H1 (cell line): ENCODE data around the gene DYNLT2B.

Experiments
- ATF3 ChIP-seq: IDR thresholded peaks from 2 replicates; pipeline ENCODE4 v1.6.1; 2011; ENCODE audit warnings: low read depth, mild to moderate bottlenecking, low read length; ENCODE audit not compliant: insufficient read depth
- BCL11A ChIP-seq, 2 experiments: IDR thresholded peaks; one replicate each; pipeline ENCODE4 v1.6.1; 2011; ENCODE audit warnings: low read depth in 2 of 2, low read length in 2 of 2, mild to moderate bottlenecking in 2 of 2
- CTCF ChIP-seq, 3 experiments: IDR thresholded peaks; 1 replicate in 2 of 3; 2 replicates in 1 of 3; pipeline versions ENCODE4 v1.5.1 to v1.6.1; 2011; ENCODE audit warnings: low read length in 3 of 3, mild to moderate bottlenecking in 3 of 3, inconsistent platforms in 2 of 3, low read depth in 1 of 3, moderate library complexity in 1 of 3; ENCODE audit not compliant: insufficient read depth in 1 of 3; ENCODE audit errors: control extremely low read depth in 1 of 3
- EP300 ChIP-seq, 2 experiments: IDR thresholded peaks; 1 replicate in 1 of 2; 2 replicates in 1 of 2; pipeline ENCODE4 v1.6.1; 2011 to 2012; ENCODE audit warnings: low read depth in 2 of 2, low read length in 2 of 2, mild to moderate bottlenecking in 2 of 2, borderline replicate concordance in 1 of 2, inconsistent platforms in 1 of 2, moderate library complexity in 1 of 2
- MAX ChIP-seq: IDR thresholded peaks from 2 replicates; pipeline ENCODE4 v1.6.1; 2012; ENCODE audit warnings: inconsistent platforms
- POLR2A ChIP-seq, 2 experiments: IDR thresholded peaks; 1 replicate in 1 of 2; 2 replicates in 1 of 2; pipeline ENCODE4 v1.6.1; 2011; ENCODE audit warnings: low read depth in 2 of 2, low read length in 2 of 2, mild to moderate bottlenecking in 2 of 2; ENCODE audit errors: control extremely low read depth in 1 of 2
- POLR2AphosphoS5 ChIP-seq: IDR thresholded peaks from 2 replicates; pipeline ENCODE4 v1.6.1; 2011; ENCODE audit warnings: low read depth, low read length
- RBBP5 ChIP-seq: IDR thresholded peaks from 2 replicates; pipeline ENCODE4 v1.7.1; 2012; ENCODE audit warnings: low read depth, mild to moderate bottlenecking, inconsistent platforms, low read length, moderate library complexity, borderline replicate concordance
- SIN3A ChIP-seq, 2 experiments: IDR thresholded peaks in 1 of 2; conservative IDR thresholded peaks in 1 of 2; 2 replicates each; pipeline ENCODE4 v1.6.1; 2011 to 2012; ENCODE audit warnings: low read length in 2 of 2, improper control_type of control experiment in 1 of 2, low read depth in 1 of 2, mild to moderate bottlenecking in 1 of 2
- SP1 ChIP-seq: IDR thresholded peaks from 2 replicates; pipeline ENCODE4 v1.6.1; 2011; ENCODE audit warnings: low read depth, low read length
- USF2 ChIP-seq: IDR thresholded peaks from 2 replicates; pipeline ENCODE4 v1.6.1; 2011; ENCODE audit warnings: low read length, improper control_type of control experiment

GRCh38 chr3:196344663-196345062, 26.6 kb upstream of the DYNLT2B start:
- TF ChIP-seq CTCF (IDR thresholded peaks at IDR 0.05; ENCODE audit: control extremely low read depth in 1 of 3, insufficient read depth in 1 of 3, low read depth in 1 of 3, low read length in 3 of 3) = no peak
- TF ChIP-seq SIN3A (conservative IDR thresholded peaks at IDR 0.05 in 1 of 2, IDR thresholded peaks at IDR 0.05 in 1 of 2; ENCODE audit: low read depth in 1 of 2, low read length in 2 of 2) = no peak
- no peak for TF ChIP-seq MAX
- no peak for TF ChIP-seq ATF3
- TF ChIP-seq SP1 = no peak
- TF ChIP-seq EP300 (IDR thresholded peaks at IDR 0.05; ENCODE audit: borderline replicate concordance in 1 of 2, low read depth in 2 of 2, low read length in 2 of 2) = no peak
- TF ChIP-seq POLR2A (IDR thresholded peaks at IDR 0.05; ENCODE audit: control extremely low read depth in 1 of 2, low read depth in 2 of 2, low read length in 2 of 2) = no peak
- TF ChIP-seq BCL11A (IDR thresholded peaks at IDR 0.05; ENCODE audit: low read depth in 2 of 2, low read length in 2 of 2) = no peak
- no peak for TF ChIP-seq USF2
- TF ChIP-seq RBBP5 = no peak
- no peak for TF ChIP-seq POLR2AphosphoS5
